Immature natural killer cell (primary cell): ENCODE results near the gene LRRC14B. TPM values are rescaled to one million over a fixed set of nuclear protein-coding genes. Genes with fewer than 3 reads are reported as not detected.

ENCODE experiments used
- DNase-seq, 3 donors: peaks; one replicate each; pipeline ENCODE4 v3.0.0; 2022; ENCODE audit warnings: mixed read lengths in 1 of 3
- H3K27ac Mint-ChIP-seq, 6 donors: one replicate each; pipeline ENCODE4 v1.8.0; 2020; ENCODE audit warnings: mixed read lengths in 6 of 6, mild to moderate bottlenecking in 5 of 6, inconsistent platforms in 4 of 6, moderate library complexity in 3 of 6
- H3K27me3 Mint-ChIP-seq, 3 donors: one replicate each; pipeline ENCODE4 v1.8.0; 2020 to 2021; ENCODE audit warnings: low read depth in 3 of 3, mild to moderate bottlenecking in 3 of 3, mixed read lengths in 3 of 3, moderate library complexity in 3 of 3, inconsistent platforms in 1 of 3
- H3K36me3 Mint-ChIP-seq, 3 donors: one replicate each; pipeline ENCODE4 v1.8.0; 2020; ENCODE audit warnings: mixed read lengths in 3 of 3, inconsistent platforms in 2 of 3, mild to moderate bottlenecking in 2 of 3
- H3K4me1 Mint-ChIP-seq, 2 donors: one replicate each; pipeline ENCODE4 v1.8.0; 2020; ENCODE audit warnings: inconsistent platforms in 2 of 2, mild to moderate bottlenecking in 2 of 2, mixed read lengths in 2 of 2, moderate library complexity in 1 of 2
- H3K4me3 Mint-ChIP-seq, 5 donors: one replicate each; pipeline ENCODE4 v1.8.0; 2020; ENCODE audit warnings: mild to moderate bottlenecking in 5 of 5, mixed read lengths in 5 of 5, inconsistent platforms in 3 of 5, moderate library complexity in 3 of 5
- H3K9me3 Mint-ChIP-seq, 6 donors: one replicate each; pipeline ENCODE4 v1.8.0; 2020; ENCODE audit warnings: mild to moderate bottlenecking in 6 of 6, mixed read lengths in 6 of 6, inconsistent platforms in 4 of 6, moderate library complexity in 3 of 6
- polyA plus RNA-seq, 3 donors: library from polyadenylated mRNA; unstranded; fragments of 300-500 nt; fragmentation: Illumina TruSeq; gene quantifications; one replicate each; pipeline ENCODE4 v1.2.3, GENCODE V29; 2021

Gene LRRC14B
- polyA plus RNA-seq: not detected

GRCh38 chr5:191036-191948, at the start of gene LRRC14B:
TSS of gene LRRC14B (plus strand) at chr5:191495. CDS start at chr5:191539, 44 bp downstream.
- DNase-seq: no peak
- Mint-ChIP-seq H3K4me1 (peaks cover 6 to 7% of the 10 kb centered on the region in 2 donors), H3K27me3 (peaks cover 3 to 11% (median 5%) of the 10 kb centered on the region in 3 donors), H3K36me3 (no peaks in the 10 kb centered on the region), H3K4me3 (no peak within 1 kb of the TSS), H3K27ac (peak within 1 kb of the TSS in 1 of 6 donors; percentile 7), H3K9me3 (no peaks in the 10 kb centered on the region)

- Mint-ChIP-seq H3K9me3 (peaks cover 0 to 4% (median under 1%) of the 10 kb centered on the region in 6 donors), H3K27ac (no peak overlapping the region), H3K4me3 (no peak overlapping the region), H3K4me1 (no peaks in the 10 kb centered on the region), H3K27me3 (peaks cover 1 to 4% (median 3%) of the 10 kb centered on the region in 3 donors), H3K36me3 (no peaks in the 10 kb centered on the region)
- DNase-seq: no peak
Measured at GRCh38 chr5:141761-142160, 49.5 kb upstream of the LRRC14B start.

GRCh38 chr5:142246-142810, 49.0 kb upstream of the LRRC14B start:
- Mint-ChIP-seq H3K27ac (no peak overlapping the region), H3K36me3 (peaks cover 0 to 3% (median 0%) of the 10 kb centered on the region in 3 donors), H3K4me3 (no peak overlapping the region), H3K4me1 (no peaks in the 10 kb centered on the region), H3K9me3 (peaks cover 0 to 9% (median 6%) of the 10 kb centered on the region in 6 donors), H3K27me3 (peaks cover 1 to 5% (median 3%) of the 10 kb centered on the region in 3 donors)
- DNase-seq: no peak

GRCh38 chr5:143041-143440, 48.3 kb upstream of the LRRC14B start:
- DNase-seq: no peak
- Mint-ChIP-seq H3K4me1 (no peaks in the 10 kb centered on the region), H3K27me3 (peaks cover 3 to 8% (median 7%) of the 10 kb centered on the region in 3 donors), H3K27ac (no peak overlapping the region), H3K9me3 (peaks cover 0 to 17% (median 13%) of the 10 kb centered on the region in 6 donors), H3K36me3 (peaks cover 0 to 9% (median 4%) of the 10 kb centered on the region in 3 donors), H3K4me3 (no peak overlapping the region)

GRCh38 chr5:144941-145340, 46.4 kb upstream of the LRRC14B start:
- no peaks in the 10 kb centered on the region for H3K4me1 Mint-ChIP-seq
- no peak for DNase-seq
- H3K4me3 Mint-ChIP-seq: no peak overlapping the region

GRCh38 chr5:145585-146323, 45.5 kb upstream of the LRRC14B start:
- Mint-ChIP-seq H3K9me3 (peaks cover 0 to 21% (median 19%) of the 10 kb centered on the region in 6 donors), H3K27me3 (peaks cover 4 to 9% (median 8%) of the 10 kb centered on the region in 3 donors), H3K36me3 (peaks cover 0 to 9% (median 4%) of the 10 kb centered on the region in 3 donors), H3K4me1 (no peaks in the 10 kb centered on the region), H3K27ac (no peak overlapping the region), H3K4me3 (no peak overlapping the region)
- DNase-seq: no peak

More at GRCh38 chr5:144941-145340, 46.4 kb upstream of the LRRC14B start:
- H3K9me3 Mint-ChIP-seq: peaks cover 0 to 21% (median 19%) of the 10 kb centered on the region in 6 donors
- peaks cover 0 to 9% (median 4%) of the 10 kb centered on the region in 3 donors for H3K36me3 Mint-ChIP-seq
- H3K27ac Mint-ChIP-seq: no peak overlapping the region
- H3K27me3 Mint-ChIP-seq: peaks cover 2 to 9% (median 8%) of the 10 kb centered on the region in 3 donors

GRCh38 chr5:147751-148150, 43.5 kb upstream of the LRRC14B start:
- Mint-ChIP-seq H3K4me3 (no peak overlapping the region), H3K9me3 (peaks cover 0 to 21% (median 19%) of the 10 kb centered on the region in 6 donors), H3K4me1 (no peaks in the 10 kb centered on the region), H3K27me3 (peaks cover 5 to 10% (median 5%) of the 10 kb centered on the region in 3 donors), H3K27ac (no peak overlapping the region), H3K36me3 (peaks cover 0 to 9% (median 4%) of the 10 kb centered on the region in 3 donors)
- no peak for DNase-seq

- H3K4me1 Mint-ChIP-seq: no peaks in the 10 kb centered on the region
- DNase-seq: no peak
- no peak overlapping the region for H3K4me3 Mint-ChIP-seq
- peaks cover 0 to 21% (median 19%) of the 10 kb centered on the region in 6 donors for H3K9me3 Mint-ChIP-seq
- H3K27me3 Mint-ChIP-seq: peaks cover 5 to 12% (median 10%) of the 10 kb centered on the region in 3 donors
- H3K36me3 Mint-ChIP-seq: peaks cover 0 to 9% (median 4%) of the 10 kb centered on the region in 3 donors
- no peak overlapping the region for H3K27ac Mint-ChIP-seq
Measured at GRCh38 chr5:149745-150485, 41.4 kb upstream of the LRRC14B start.

- DNase-seq: no peak
- Mint-ChIP-seq H3K36me3 (peaks cover 0 to 9% (median 4%) of the 10 kb centered on the region in 3 donors), H3K27me3 (peaks cover 5 to 12% (median 11%) of the 10 kb centered on the region in 3 donors), H3K27ac (no peak overlapping the region), H3K4me1 (no peaks in the 10 kb centered on the region), H3K4me3 (no peak overlapping the region), H3K9me3 (peaks cover 0 to 21% (median 19%) of the 10 kb centered on the region in 6 donors)
Measured at GRCh38 chr5:150746-151145, 40.5 kb upstream of the LRRC14B start.

GRCh38 chr5:152077-152476, 39.2 kb upstream of the LRRC14B start:
- Mint-ChIP-seq H3K36me3 (peaks cover 0 to 8% (median 4%) of the 10 kb centered on the region in 3 donors), H3K4me1 (no peaks in the 10 kb centered on the region), H3K4me3 (no peak overlapping the region), H3K27ac (no peak overlapping the region), H3K9me3 (peaks cover 0 to 17% (median 15%) of the 10 kb centered on the region in 6 donors), H3K27me3 (peaks cover 8 to 11% (median 10%) of the 10 kb centered on the region in 3 donors)
- DNase-seq: no peak

GRCh38 chr5:153256-153655, 38.0 kb upstream of the LRRC14B start:
- Mint-ChIP-seq H3K4me3 (no peak overlapping the region), H3K27ac (no peak overlapping the region), H3K27me3 (peaks cover 5 to 7% (median 6%) of the 10 kb centered on the region in 3 donors), H3K36me3 (no peaks in the 10 kb centered on the region), H3K4me1 (no peaks in the 10 kb centered on the region), H3K9me3 (peaks cover 0 to 5% (median 4%) of the 10 kb centered on the region in 6 donors)
- no peak for DNase-seq

- H3K9me3 Mint-ChIP-seq: peaks cover 0 to 3% (median 0%) of the 10 kb centered on the region in 6 donors
- peaks cover 5 to 7% (median 6%) of the 10 kb centered on the region in 3 donors for H3K27me3 Mint-ChIP-seq
- H3K27ac Mint-ChIP-seq: no peak overlapping the region
- H3K4me1 Mint-ChIP-seq: no peaks in the 10 kb centered on the region
- DNase-seq: no peak
- no peaks in the 10 kb centered on the region for H3K36me3 Mint-ChIP-seq
- no peak overlapping the region for H3K4me3 Mint-ChIP-seq
Measured at GRCh38 chr5:154236-154635, 37.1 kb upstream of the LRRC14B start.

GRCh38 chr5:154826-155225, 36.5 kb upstream of the LRRC14B start:
- no peaks in the 10 kb centered on the region for H3K36me3 Mint-ChIP-seq
- peaks cover 7 to 8% (median 8%) of the 10 kb centered on the region in 3 donors for H3K27me3 Mint-ChIP-seq
- H3K4me3 Mint-ChIP-seq: no peak overlapping the region
- H3K9me3 Mint-ChIP-seq: no peaks in the 10 kb centered on the region
- peak overlapping the region in 1 of 6 donors; percentile 4 for H3K27ac Mint-ChIP-seq
- no peak for DNase-seq
- H3K4me1 Mint-ChIP-seq: no peaks in the 10 kb centered on the region
